Choroid plexus epithelial cell (primary cell): Measurements from ENCODE around the gene WNT7B.
A peak's percentile ranks its signal among the peaks of the same experiment; 100 is the strongest.

Experiments
- DNase-seq: peaks from one replicate; pipeline ENCODE4 v3.0.0-alpha.2; 2010; ENCODE audit warnings: low read depth
- H3K4me3 ChIP-seq: 2 replicates; pipeline ENCODE4 v1.5.1; 2011; ENCODE audit warnings: low read depth, mild to moderate bottlenecking, control low read depth, low read length, moderate library complexity
- TF ChIP-seq, protein P1 (sequence below): conservative IDR thresholded peaks from 2 replicates; pipeline ENCODE4 v1.5.1; 2011; ENCODE audit warnings: low read depth, mild to moderate bottlenecking, control low read depth, inconsistent platforms, low read length, moderate library complexity

The WNT7B gene

DNA sequence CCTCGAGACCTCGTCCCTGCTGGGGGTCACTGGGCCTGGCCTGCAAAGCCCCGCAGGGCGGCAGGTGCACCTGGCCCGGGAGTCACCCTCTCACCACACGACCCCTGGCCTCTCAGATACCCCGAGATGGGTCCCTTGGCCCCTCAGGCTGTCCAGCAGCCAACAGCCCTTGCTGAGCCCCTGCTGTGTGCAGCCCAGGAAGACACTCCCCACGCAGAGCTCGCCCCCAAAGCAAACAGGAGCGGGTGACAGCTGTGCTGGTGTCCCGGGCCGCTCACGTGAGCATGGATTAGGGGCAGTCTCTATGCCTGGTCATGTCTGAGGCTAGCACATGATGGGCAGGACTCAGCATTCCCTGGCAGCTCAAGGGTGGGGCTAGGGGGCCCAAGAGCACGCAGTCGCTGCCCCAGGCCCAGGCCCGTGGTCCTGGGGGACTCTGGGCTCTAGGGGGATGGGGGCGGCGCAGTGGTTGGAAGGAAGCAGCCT lies 31.3 kb downstream of the WNT7B start:
- H3K4me3 ChIP-seq: no peak overlapping the region
- TF ChIP-seq, protein P1, sequence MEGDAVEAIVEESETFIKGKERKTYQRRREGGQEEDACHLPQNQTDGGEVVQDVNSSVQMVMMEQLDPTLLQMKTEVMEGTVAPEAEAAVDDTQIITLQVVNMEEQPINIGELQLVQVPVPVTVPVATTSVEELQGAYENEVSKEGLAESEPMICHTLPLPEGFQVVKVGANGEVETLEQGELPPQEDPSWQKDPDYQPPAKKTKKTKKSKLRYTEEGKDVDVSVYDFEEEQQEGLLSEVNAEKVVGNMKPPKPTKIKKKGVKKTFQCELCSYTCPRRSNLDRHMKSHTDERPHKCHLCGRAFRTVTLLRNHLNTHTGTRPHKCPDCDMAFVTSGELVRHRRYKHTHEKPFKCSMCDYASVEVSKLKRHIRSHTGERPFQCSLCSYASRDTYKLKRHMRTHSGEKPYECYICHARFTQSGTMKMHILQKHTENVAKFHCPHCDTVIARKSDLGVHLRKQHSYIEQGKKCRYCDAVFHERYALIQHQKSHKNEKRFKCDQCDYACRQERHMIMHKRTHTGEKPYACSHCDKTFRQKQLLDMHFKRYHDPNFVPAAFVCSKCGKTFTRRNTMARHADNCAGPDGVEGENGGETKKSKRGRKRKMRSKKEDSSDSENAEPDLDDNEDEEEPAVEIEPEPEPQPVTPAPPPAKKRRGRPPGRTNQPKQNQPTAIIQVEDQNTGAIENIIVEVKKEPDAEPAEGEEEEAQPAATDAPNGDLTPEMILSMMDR: no peak
- DNase-seq: no peak

DNA sequence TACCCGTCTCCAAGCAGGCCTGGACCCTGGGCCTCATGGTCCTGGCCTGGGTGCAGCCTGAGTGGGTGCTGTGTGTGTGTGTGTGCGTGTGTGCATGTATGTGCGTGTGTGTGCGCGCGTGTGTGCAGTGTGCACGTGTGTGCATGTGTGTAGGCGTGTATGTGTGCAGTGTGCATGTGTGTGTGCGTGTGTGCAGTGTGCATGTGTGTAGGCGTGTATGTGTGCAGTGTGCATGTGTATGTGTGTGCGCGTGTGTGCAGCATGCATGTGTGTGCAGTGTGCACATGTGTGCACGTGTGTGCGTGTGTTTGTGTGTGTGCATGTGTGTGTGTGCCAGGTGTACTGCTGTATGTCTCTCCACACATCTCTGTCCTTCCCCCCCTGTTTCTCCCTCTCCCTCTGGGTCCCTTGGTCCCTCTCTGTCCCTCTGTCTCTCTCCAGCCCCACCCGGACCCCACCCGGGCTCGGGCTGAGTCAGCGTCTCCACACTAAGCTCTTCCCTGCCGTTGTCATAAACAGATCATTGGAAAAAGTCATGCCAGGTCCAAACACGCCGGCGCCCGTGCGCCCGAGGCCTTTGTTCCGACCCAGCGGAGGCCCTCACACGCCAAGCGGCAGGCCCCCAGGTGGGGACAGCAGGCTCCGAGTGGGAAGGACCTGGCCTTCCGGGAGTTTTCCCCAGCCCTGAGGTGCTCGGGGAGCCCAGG lies 34.0 kb downstream of the WNT7B start:
- TF ChIP-seq, protein P1: no peak
- H3K4me3 ChIP-seq: no peak overlapping the region
- no peak for DNase-seq

DNA sequence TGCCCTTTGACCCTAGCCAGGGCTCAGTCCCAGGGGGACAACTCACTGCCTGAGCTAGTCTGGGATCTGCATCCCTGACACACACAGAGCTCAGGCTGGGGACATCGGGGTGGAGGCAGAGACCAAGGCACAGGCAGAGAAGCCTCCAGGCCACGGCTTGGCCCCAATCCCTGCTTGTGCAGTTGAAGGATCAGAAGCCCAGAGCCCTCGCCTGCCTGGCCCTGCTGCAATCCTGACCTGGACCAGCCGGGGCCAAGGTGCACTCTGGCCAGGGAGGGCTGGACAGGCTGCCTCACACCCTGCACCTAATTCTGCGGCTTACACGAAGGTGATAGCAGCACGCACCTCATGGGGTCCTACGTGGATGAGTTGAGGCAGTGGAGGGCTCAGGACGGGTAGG lies 34.6 kb downstream of the WNT7B start:
- TF ChIP-seq, protein P1: no peak

DNA sequence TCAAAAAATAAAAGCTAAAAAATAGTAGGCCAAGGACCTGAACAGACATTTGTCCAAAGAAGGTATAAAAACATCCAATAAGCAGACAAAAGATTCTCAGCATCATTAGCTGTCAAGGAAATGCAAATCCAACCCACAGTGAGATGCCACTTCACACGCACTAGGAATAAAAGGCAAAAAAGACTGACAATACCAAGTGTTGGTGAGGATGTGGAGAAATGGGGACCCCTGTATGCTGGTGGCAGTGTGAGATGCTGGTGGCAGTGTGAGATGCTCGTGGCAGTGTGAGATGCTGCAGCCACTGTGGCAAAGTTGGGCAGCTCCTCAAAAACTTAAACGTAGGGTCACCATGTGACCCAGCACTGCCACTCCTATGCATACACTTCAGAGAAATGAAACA lies 38.0 kb downstream of the WNT7B start:
- no peak overlapping the region for H3K4me3 ChIP-seq
- DNase-seq: no peak
- TF ChIP-seq, protein P1: no peak

More for the DNA sequence above, 34.6 kb downstream of the WNT7B start:
- no peak for DNase-seq
- no peak overlapping the region for H3K4me3 ChIP-seq

DNA sequence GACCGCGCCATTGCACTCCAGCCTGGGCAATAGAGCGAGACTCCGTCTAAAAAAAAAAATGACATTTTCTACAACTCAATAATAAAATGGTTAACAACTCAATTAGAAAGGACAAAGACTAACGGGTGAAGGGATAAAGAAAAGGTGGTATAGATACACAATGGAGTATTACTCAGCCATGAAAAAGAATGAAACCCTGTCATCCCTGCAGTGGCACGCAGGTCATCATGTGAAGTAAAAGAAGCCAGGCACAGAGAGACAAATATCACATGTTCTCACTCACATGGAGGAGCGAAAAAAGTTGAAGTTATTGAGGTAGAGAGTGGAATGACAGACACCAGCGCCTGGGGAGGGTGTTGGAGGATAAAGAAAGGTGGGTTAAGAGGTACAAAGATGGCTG lies 39.0 kb downstream of the WNT7B start:
- TF ChIP-seq, protein P1: no peak
- no peak overlapping the region for H3K4me3 ChIP-seq
- no peak for DNase-seq

DNA sequence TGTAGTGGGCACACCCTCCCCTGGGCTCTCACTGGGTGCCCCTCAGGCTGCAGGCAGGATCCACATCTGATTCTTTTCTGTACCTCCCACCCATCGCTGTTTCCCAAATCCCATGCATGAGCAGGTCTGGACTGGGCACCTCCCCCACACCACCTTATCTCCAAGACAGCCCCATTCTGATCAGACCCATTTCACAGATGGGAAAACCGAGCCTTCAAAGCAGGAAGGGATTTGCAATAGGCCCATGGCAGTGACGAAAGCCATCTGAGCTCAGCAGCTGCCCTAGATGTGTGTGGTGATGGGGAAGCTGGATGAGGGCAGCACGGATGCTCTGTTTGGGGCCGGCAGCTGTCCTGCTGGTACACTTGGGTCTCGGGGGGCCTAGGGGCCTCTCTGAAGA lies 41.4 kb downstream of the WNT7B start:
- H3K4me3 ChIP-seq: no peak overlapping the region
- TF ChIP-seq, protein P1: no peak
- DNase-seq: no peak

DNA sequence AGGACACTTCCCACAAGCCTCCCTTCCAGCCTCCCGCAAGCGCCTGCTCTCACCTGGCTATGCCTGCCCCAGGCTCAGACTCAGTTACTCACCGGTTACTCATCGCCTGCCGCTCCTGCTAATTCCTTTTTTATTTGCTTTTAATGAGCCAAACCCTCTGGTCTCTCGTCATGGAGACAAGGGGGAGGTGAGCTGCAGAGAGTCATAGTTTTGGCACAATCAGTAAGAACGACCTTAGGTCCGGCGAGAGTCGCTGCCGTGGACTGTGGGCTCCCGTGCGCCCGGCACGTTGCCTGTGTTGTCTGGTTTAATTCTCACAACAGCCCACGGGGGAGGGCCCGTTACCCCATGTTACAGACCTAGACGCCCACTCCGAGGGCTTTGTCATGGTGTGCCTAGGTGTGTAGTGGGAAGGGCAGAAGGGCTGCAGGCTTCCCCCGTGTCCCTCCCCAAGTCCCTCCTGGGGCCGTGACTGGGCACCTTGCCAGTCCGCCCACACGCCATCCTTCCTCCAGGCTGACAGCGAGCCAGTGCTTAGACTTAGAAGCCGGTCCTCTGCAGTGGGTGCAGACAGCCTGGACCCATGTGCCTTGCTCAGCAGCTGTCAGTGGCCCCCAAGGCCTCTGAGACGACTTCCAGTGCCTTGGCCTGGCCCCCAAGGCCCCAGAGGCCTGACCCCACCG lies 42.2 kb downstream of the WNT7B start:
- H3K4me3 ChIP-seq: no peak overlapping the region
- DNase-seq: peak; percentile 46

More for the DNA sequence above, 42.2 kb downstream of the WNT7B start:
- TF ChIP-seq, protein P1: no peak
